HT1080 (cell line): ENCODE results near the gene ACOT7. TPM values are rescaled to one million over a fixed set of nuclear protein-coding genes. Genes with fewer than 3 reads are reported as not detected.

Experiments used
- DNase-seq: peaks from one replicate; pipeline ENCODE4 v3.0.0-alpha.2; 2015; ENCODE audit warnings: low read depth
- total RNA-seq: library from RNA; depleted of rRNA; stranded (reverse); fragments of >200 nt; shearing (Covaris generic); gene quantifications from 2 replicates; pipeline ENCODE4 v1.2.3, GENCODE V29; 2014

ACOT7 gene
- total RNA-seq, 1 experiment from 2014 or later = 179 TPM

DNA sequence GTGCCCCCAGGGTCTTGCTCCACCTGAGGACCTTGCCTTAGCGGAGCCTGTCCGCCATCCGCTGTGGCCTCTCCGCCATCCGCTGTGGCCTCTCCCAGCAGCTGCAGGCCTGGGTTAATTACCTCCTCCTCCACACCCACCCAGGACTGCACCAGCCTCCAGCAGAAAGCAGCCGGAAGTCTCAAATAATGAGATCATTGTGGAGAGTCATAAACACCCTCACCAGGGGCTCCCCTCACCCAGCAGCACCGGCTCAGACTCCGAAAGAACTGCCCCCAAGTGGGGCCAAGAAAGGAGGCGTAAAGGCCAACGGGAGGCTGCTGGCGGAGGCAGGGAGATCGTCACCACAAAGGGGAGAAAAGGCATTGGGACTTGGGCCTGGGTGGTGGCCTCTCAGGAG is 122.0 kb downstream of the ACOT7 start:
- no peak for DNase-seq

DNA sequence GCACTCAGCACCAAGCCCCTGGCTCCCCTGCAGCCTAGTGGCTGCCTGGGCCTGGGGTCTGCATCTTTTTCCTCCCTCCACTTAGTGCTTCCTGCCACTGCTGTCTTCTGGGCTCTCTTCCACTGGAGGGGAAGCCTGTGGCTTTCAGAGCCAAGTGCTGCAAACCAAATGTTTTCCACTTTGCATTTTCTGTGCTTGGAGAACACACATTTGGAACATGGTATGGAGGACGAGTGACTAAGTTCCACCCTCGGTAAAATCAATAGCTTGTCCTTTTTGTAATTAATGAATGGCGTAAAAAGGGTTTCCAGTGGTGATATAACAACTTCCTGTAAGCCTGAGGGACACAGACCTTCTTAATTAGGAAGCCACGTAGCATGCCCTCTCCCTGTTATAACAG is 122.6 kb downstream of the ACOT7 start:
- no peak for DNase-seq

DNA sequence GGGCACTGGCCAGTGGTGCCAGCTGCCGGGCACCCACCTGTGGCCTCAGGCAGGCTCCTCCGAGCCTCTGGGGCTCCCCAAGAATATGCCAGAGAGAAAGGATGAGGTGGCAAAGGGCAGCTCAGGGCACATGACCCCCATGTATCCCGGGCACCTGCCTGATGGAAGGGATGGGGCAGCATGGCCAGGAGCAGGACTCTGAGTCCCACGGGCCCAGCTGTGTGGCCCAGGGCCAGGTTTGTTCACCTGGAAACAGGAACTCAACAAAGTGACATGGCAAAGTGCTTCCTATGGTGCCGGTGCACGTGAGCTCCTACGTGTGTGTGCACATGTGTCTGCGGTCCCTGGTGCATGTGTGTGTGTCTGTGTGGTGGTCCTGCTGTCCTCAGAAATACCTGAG is 123.2 kb downstream of the ACOT7 start:
- no peak for DNase-seq

DNA sequence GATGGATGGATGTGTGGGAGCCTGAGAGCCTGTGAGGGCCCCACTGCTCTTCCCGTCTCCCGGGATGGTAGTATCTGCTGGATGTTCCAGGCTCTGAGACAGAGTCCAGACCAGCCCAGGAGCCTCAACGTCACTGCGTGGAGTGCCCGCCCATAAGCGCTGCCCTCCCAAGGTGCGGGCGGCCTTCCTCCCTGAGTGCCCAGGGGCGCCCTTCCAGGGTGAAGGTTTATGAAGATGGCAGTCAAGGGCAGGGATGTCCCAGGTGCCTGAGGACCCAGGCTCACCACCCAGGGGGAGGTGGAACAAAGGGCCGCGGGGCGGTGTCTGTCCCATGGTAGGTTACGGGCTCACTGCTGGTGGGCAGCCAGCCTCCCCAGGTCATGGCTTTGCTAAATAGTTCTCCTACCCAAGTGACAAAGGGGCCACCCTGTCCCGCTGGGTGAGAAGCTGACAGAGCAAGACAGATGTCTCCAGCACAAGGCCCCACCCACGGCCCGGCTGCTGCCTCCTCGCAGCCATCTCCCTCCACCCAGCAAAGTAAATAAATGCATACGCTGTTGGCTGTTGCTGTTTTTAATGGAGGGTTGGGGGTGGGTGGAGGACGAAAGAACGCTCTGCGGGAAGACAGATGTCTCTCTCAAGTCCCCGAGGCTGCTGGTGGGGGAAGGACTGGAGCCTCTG is 123.7 kb downstream of the ACOT7 start:
- DNase-seq = no peak

DNA sequence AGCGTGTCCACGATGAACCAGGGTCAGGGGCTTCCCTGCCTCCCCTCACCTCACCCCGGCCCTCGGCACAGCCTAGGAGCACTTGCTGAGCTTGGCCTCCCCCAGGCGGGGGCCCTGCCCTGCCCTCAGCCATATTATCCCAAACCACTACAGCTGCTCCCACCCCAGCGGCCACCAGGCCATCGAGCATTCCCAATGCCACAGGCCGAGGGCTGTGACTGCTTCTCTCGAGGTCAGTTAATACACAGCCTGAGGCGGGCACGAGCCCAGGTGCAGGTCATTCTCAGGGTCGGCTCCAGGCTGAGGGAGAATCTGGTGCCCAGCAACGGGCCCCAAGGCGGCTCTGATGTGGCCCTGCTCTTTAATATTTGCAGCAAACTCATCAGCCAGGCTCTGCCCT is 124.3 kb downstream of the ACOT7 start:
- DNase-seq = no peak

DNA sequence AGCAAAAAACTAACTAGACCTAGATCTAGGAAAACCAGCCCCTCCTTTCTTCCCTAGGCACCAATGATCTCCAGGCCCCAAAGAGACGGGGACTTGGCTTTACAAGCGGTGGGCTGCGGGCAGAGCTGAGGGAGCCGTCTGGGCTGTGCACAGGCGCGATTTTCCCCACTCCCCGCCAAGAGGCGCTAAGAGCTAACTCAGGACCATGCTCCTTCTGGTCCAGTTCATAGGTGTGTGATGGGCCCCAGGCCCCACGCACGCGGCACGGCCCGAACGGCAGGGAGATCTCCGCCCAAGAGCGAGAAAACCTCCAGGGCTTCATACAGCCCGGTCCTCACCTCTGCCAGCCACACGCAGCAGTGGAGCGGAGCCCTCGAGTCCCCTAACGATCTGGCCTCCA is 125.2 kb downstream of the ACOT7 start:
- DNase-seq = no peak

DNA sequence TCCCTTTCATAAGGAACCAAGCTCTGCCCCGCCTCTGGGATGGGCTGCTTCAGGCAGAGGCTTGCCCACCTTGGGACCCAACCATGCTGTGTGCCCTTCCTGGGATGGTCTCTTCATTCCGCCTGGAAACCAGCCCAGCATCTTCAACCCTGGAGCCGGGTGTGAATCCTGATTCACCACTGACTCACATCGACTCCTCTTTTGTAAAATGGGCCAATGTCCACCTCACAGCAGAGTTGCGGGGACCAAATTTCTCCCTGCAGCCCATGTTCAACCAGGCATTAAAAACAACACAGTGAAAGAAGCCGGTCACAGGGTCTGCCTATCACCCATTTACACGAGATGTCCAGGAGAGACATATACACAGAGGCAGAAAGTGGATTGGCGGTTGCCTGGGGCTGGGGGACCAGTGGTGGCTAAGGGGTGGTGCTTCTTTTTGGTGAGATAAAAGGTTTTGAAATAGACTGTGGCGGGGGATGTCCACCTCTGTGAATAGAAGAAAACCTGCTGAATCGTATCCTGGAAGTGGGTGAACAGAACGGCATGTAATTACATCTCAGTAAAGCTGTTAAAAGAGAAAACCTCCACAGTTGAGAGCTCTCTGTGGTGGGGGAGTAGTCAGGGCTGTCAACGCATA is 125.8 kb downstream of the ACOT7 start:
- peak; percentile 60 for DNase-seq

DNA sequence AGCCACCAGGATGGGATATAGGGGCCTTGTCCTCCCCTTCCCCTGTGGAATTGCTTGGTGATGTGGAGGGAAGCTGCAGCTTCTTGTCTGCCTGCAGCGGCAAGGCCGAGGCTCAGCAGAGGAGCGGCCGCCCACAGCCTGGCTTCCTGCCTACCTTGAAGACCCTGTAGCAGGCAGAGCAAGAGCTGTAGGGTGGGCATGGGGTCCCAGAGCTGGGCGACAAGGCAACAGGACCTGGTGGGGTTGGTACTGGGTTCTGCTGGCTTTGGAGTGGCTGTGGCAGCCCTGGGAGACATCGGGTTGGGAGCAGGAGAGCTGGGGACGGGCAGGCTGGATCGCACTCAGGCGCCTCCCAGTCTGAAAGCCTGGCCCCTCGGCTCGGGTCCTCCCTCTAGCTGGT is 126.9 kb downstream of the ACOT7 start:
- no peak for DNase-seq

DNA sequence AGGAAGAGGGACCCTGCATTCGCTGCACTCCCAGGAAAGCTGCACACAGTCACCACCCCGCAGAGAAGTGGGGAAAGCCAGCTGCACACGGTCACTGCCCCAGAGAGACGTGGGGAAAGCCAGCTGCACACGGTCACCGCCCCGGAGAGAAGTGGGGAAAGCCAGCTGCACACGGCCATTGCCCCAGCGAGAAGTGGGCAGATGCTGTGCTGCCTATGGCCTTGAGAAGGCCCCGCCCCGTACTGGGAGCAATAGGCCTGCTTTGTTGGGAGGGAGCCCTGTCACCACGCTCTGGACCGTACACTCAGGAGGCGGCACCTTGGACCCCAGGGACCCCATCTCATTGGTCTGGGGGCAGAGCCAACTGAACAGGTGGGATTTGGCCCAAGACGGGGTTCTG is 128.4 kb downstream of the ACOT7 start:
- no peak for DNase-seq

DNA sequence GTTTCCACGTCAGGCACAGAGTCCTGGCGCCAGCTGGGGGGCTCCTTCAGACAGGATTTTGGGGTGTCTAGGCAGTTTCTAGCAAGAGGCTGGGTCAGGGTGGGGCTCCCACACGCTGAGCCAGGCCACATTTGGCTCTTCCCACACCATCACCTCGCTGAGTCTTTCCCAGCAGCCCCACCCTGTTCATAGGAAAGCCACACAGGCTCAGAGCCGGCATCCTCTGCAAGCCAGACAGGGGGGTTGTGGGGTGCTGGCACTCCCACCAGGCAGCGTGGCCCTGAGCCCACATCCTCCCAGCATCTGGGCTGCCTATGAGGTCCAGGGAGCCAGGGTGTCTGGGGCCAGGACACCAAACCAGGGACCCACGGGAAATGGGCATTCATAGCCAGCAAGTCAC is 129.9 kb downstream of the ACOT7 start:
- no peak for DNase-seq

DNA sequence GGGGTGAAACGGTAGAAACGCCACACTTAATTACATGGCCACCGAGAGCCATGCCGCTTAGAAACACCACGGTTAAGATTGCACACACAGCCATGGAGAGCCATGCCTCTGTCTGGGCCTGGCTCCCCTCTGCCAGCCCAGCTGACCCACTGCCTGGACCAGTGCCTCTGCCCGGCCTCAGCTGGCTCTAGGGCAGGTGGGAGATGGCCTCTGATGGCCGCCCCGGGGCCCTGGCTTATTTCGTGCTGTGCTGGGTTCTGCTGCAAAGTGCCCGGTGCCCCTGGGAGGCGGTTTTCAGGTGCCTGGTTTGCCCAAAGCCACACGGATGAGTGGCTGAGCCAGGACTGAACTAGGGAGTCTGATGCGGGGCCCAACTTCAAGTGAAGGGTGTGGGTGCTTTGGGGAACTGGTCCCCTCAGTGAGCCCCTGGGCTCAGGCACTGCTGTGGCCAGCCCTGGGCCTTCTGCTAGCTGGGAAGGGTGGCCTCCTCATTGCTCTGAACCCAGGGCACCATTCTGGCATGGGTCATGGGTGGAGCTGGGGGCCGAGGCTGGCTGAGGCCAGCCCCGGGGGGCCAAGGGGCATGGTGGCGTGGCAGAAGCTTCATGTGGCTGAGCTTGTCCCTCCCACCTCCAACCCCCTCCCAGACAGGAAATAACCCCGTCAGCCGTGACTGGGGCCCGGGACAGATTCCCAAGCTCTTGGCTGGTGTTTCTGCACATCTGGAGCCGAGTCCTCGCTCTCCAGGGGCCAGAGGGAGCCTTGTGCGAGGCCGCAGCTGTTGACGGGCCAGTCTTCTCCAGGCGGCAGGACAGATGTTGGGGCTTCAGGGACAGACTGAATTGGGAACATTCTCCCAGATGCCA is 130.8 kb downstream of the ACOT7 start:
- DNase-seq = no peak

DNA sequence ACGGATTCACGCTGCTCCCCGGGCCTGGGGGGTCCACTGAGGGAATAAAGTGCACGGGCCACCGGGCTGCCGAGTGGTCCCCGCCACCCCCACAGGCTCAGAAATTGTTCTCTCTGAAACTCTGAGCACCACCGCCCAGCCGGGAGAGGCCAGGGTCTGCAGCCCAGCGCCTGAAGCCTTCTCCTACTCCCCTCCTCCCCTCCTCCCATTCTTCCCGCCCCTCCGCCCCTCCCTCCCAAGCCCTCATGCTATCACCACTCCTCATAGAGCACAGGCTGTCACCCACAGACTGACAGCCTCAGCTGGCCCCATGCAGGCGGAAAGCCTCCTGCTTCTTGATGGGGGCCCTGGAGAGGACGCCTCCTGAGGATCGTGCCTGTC is 132.0 kb downstream of the ACOT7 start:
- no peak for DNase-seq

DNA sequence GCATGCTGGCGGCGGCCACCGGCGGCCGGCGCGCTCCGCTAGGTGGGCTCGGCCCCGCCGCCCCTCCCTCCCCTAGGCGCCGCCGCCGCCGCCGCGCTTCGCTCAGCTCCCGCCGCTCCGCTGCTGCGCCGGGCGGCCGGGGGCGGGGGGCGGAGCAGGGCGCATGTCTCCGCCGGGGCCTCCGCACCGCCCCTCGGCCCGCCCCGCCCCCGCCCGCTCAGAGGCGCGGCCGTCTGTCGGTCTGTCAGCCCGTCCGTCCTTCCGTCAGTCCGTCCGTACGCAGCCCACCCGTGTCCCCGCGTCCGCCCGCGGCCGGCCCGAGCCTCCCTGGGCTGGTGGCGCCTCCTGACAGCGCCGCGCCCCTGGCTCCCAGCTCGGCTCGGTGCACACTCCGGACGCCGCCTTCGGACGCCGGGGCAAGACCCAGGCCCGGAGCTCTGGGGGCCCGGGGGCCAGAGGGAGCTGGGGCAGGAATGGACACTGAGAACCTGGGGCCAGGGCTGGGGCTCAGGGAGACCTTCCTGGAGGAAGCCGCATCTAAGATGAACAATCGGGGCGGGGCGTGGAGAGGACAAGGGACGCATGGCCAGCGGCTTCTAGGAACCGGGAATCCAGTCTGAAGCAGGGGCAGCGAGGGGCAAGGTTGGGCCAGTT is 132.5 kb downstream of the ACOT7 start, which contains the start of gene GPR153:
TSS of gene GPR153 (minus strand) at position 138 of the 654 bp plus-strand sequence. CDS start 6,193 bp downstream, outside the sequence.
- DNase-seq = no peak

DNA sequence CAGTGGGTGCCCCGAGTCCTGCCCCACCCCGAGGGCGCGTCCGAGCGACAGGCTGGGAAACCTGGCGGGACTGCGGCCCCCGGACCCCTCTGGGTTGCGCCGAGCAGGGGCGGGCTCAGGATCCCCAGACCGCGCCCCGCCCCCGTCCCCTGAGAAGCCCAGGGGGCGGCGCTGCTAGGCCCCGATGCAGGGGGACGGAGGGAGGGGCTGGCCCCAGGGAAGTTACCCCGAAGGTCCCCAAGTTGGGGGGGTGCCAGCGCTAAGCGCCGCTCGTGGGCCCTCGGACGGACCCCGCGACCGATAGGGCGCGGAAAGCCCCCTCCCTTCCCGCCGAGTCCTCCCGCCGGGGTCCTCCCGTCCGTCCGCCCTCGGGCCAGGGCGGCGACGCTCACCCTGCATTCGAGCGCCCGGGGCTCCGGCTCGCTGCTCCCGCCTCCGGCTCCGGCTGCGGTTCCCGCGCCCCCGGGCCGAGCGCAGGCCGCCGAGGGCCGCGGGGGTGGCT is 133.1 kb downstream of the ACOT7 start:
- DNase-seq = no peak

DNA sequence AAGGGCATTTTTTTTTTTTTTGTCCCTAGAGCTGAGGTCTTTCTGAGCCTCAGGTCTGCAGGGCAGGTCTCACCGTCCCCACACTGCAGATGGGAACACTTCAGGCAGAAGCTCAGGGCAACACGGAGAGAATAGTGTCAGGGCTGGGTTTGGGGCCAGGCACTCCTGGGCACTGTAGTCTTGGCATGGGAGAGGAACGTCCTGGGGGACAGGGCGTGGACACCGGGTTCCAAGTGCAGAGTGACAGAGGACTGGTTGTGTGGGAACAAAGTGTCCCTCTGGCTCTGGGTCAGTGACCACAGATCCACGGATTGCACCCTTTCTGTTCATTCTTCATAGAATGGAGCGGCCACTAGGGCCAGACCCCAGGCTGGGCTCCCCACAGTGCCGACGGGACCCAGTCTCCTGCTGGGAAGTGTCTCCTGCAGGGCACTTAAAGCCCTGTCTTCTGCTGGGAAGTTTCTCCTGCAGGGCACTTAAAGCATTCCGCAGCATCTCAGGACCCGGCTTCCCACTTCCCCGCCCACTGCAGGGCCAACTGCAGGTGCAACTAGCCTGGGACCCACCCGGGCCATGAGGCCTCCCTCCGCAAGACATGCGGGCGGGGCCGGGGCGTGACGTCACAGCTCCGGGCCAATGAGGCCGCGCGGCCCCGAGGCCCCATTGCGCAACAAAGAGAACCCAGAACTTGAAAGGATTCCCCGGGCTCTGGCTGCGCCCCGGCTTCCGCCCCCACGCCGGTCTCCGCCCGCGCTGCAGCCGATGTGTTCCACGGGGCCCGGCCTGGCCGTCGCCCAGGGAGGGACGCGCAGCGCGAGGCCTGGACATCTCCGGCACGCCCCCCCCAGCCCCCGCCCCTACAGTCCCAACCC is 133.8 kb downstream of the ACOT7 start:
- DNase-seq = peak; percentile 65

DNA sequence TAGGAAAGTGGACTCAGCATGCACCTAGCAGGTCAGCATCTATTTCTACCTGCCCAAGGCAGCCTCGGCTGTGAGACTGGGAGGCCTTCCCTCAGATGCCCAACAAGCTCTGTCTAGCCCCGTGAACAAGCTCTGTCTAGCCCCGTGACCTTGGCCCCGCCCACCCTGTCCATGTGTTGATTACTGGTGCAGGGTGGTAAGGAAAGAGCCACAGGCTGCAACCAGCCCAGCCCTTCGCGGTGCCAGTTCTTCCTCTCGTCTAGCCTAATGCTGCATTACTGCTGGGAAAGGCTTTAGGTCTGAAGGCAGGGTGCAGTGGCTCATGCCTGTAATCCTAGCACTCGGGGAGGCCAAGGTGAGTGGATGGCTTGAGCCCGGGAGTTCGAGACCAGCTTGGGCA is 134.9 kb downstream of the ACOT7 start:
- no peak for DNase-seq

DNA sequence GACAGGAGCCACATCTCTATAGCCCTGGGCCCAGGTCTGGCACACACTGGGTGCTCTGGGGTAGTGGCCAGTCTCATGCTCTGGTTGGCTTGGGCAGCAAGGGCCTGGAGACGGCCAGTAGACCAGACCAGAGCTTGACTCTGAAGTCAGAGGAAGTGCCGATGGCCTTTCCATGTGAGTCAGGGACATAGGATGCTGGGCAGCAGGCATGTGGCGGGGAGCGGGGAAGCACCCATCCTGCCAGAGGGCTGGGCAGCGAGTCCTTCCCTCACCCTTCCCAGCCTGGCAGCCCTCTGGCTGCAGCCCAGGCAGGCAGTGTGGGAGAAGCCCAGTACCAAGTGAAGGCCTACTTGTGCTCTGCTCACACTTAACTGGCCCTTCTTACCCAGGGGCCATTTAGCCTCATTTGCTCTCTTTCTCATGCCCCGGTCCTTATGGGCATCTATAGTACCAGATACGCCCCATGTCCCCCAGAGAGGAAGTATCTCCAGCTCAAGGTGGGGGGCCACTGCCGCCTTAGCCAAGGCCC is 136.0 kb downstream of the ACOT7 start:
- DNase-seq = peak; percentile 44

DNA sequence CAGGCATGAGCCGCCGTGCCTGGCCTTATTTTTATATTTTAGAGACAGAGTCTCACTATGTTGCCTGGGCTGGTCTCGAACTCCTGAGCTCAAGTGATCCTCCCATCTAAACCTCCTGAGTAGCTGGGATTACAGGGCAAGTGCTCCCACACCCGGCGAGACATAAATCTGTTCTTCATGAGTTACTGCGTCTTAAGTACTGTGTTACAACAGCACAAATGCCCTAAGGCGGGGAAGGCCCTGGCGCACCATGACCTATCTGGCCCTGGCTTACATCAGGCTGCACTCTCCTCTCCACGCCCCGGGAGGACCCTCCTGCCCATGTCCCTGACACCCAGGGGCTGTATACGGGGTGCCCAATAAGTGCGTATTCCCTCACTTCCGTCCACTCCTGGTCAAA is 136.9 kb downstream of the ACOT7 start:
- DNase-seq = no peak

DNA sequence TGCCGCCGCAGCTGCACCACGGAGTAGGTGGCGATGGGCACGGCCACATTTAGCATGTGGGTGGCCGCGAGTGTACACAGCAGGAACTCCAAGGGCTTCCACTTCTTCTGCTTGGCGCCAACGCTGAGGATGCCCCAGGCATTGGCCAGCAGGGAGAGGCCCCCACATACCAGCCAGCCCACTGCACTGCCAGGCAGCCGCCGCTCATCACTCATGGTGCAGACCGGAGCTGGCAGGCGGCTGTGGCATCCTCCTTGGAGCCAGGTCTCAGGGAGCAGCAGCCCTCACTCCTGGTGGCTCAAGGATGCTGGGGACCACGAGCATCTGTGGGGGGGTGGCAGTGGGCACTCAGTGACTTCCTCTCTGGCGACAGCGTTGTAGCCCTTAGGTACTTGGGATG is 138.9 kb downstream of the ACOT7 start:
- DNase-seq = no peak

DNA sequence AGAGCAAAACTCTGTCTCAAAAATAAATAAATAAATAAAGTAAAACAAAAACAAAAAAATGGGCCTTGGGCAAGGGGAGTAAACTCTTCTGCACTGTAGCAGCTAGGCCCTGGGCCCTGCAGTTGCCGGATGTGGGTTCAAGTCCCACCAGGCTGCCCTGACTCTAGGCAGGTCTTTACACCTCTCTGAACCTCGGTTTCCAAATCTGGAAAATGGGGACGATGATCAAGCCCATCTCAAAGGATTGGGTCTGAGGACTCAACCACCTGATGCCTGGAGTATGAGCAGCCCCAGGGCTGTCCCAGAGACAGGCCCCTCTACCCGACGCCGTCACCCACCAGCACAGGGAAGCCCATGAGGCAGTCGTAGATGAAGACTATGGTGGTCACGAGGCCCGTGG is 140.2 kb downstream of the ACOT7 start:
- no peak for DNase-seq

DNA sequence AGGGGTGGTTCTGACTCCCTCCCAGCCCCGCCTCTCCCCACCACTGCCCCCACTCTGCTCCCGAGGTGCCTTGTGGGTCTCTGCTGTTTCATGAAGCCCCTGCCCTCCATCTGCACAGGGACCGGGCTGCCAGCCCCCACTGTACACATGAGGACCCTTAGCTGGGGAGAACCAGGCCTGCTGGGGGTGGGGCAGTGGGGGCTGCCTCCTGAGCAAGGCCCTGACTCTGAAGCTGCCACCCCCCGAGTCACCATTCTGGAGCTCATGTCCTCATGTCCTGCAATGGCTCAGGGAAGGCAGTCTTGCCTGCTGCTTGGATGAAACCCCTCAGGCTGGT is 141.2 kb downstream of the ACOT7 start:
- DNase-seq = no peak
